SK-N-SH treated with all-trans-retinoic acid at 6 μM for 48 hours (cell line): ENCODE data around the gene SP100.

Experiments used
- BACH2 ChIP-seq: fragments of 250-450 bp; sonication (Bioruptor Pico); IDR thresholded peaks from 2 replicates; pipeline ENCODE4 v1.9.0; 2021; ENCODE audit warnings: mild to moderate bottlenecking, borderline replicate concordance
- CREB5 ChIP-seq: fragments of 250-450 bp; sonication (Bioruptor Pico); IDR thresholded peaks from 2 replicates; pipeline ENCODE4 v1.5.1; 2020; ENCODE audit warnings: low read depth, mild to moderate bottlenecking, moderate library complexity
- CSDC2 ChIP-seq: fragments of 250-450 bp; sonication (Bioruptor Pico); IDR thresholded peaks from 2 replicates; pipeline ENCODE4 v1.5.0; 2020; ENCODE audit warnings: mild to moderate bottlenecking, moderate library complexity
- CSRNP3 ChIP-seq: fragments of 250-450 bp; sonication (Bioruptor Pico); IDR thresholded peaks from 2 replicates; pipeline ENCODE4 v1.5.1; 2021; ENCODE audit warnings: mild to moderate bottlenecking, moderate library complexity
- ESRRG ChIP-seq: fragments of 250-450 bp; sonication (Bioruptor Pico); IDR thresholded peaks from 2 replicates; pipeline ENCODE4 v1.6.1; 2021; ENCODE audit warnings: mild to moderate bottlenecking
- GLIS3 ChIP-seq: fragments of 250-450 bp; sonication (Bioruptor Pico); IDR thresholded peaks from 2 replicates; pipeline ENCODE4 v1.5.0; 2020; ENCODE audit warnings: mild to moderate bottlenecking, moderate library complexity
- ISL1 ChIP-seq: fragments of 250-450 bp; sonication (Bioruptor Pico); IDR thresholded peaks from 2 replicates; pipeline ENCODE4 v2.1.2; 2022; ENCODE audit warnings: mild to moderate bottlenecking, moderate library complexity
- OSR1 ChIP-seq: fragments of 250-450 bp; sonication (Bioruptor Pico); IDR thresholded peaks from 2 replicates; pipeline ENCODE4 v1.8.0; 2022; ENCODE audit warnings: moderate library complexity, mild to moderate bottlenecking, inconsistent platforms
- PATZ1 ChIP-seq: fragments of 250-450 bp; sonication (Bioruptor Pico); IDR thresholded peaks from 2 replicates; pipeline ENCODE4 v1.8.0; 2020; ENCODE audit warnings: mild to moderate bottlenecking, moderate library complexity, borderline replicate concordance
- PPARA ChIP-seq: fragments of 250-450 bp; sonication (Bioruptor Pico); IDR thresholded peaks from 2 replicates; pipeline ENCODE4 v1.5.0; 2020; ENCODE audit warnings: mild to moderate bottlenecking, borderline replicate concordance
- SNAI2 ChIP-seq: fragments of 250-450 bp; sonication (Bioruptor Pico); IDR thresholded peaks from 2 replicates; pipeline ENCODE4 v1.5.0; 2020; ENCODE audit warnings: mild to moderate bottlenecking, moderate library complexity
- ZFP3 ChIP-seq: fragments of 250-450 bp; sonication (Bioruptor Pico); IDR thresholded peaks from 2 replicates; pipeline ENCODE4 v1.5.0; 2020; ENCODE audit warnings: mild to moderate bottlenecking, moderate library complexity
- ZFP30 ChIP-seq: fragments of 450-650 bp; formaldehyde crosslinking; IDR thresholded peaks from 2 replicates; pipeline ENCODE4 v1.5.0; 2022; ENCODE audit warnings: mild to moderate bottlenecking, moderate library complexity

GRCh38 chr2:230411570-230412370 lies 4.2 kb upstream of the SP100 start:
- no peak for TF ChIP-seq PATZ1
- TF ChIP-seq CSRNP3 (CRISPR knock-in tag) = no peak
- TF ChIP-seq ESRRG (CRISPR knock-in tag) = no peak
- TF ChIP-seq BACH2 (CRISPR knock-in tag) = no peak
- TF ChIP-seq SNAI2 (CRISPR knock-in tag) = no peak
- no peak for TF ChIP-seq PPARA
- TF ChIP-seq ZFP30 (CRISPR knock-in tag) = no peak
- TF ChIP-seq OSR1 (CRISPR knock-in tag) = no peak
- TF ChIP-seq ZFP3 = no peak
- no peak for TF ChIP-seq ISL1 (CRISPR knock-in tag)
- TF ChIP-seq CSDC2 (CRISPR knock-in tag) = no peak
- TF ChIP-seq CREB5 (CRISPR knock-in tag) = no peak
- no peak for TF ChIP-seq GLIS3 (CRISPR knock-in tag)
